GM19035 (cell line): ENCODE results near the gene ANXA10.
A peak's percentile ranks its signal among the peaks of the same experiment; 100 is the strongest.
"Not testable (repeated sequence)": the region's sequence is repeated elsewhere in the genome, so short reads cannot be mapped to it uniquely, and the experiment has no call there.

ENCODE experiments used
- ATAC-seq: cut with Tn5 transposase; IDR thresholded peaks from one replicate; pipeline ENCODE4 v1.9.1; 2021; ENCODE audit not compliant: unreplicated experiment

Gene ANXA10

GRCh38 chr4:168118116-168118655 lies 25.8 kb downstream of the ANXA10 start:
- ATAC-seq = no peak

DNA sequence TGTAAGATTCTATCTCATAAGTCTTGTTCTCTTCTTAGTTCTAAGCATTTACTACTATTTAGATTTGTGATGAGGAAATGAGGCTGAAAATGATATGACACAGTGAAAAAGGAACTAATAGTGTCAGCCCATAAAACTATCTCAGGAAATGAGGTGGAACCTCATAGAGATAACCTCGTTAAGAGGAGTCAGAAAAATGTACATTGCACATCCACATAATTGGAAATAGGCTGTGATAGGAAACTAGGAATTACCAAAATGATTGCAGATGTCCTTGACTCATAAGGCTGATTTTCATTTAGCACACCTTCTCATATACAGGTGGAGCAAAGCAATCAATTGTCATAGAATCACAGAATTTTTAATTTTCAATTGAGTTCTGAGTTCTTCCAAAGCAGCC lies 26.8 kb downstream of the ANXA10 start:
- ATAC-seq = no peak

- no peak for ATAC-seq
Observed at GRCh38 chr4:168119890-168120289, 27.6 kb downstream of the ANXA10 start.

- no peak for ATAC-seq
Observed at GRCh38 chr4:168120811-168121210, 28.5 kb downstream of the ANXA10 start.

GRCh38 chr4:168124008-168124641 lies 31.8 kb downstream of the ANXA10 start:
- no peak for ATAC-seq

DNA sequence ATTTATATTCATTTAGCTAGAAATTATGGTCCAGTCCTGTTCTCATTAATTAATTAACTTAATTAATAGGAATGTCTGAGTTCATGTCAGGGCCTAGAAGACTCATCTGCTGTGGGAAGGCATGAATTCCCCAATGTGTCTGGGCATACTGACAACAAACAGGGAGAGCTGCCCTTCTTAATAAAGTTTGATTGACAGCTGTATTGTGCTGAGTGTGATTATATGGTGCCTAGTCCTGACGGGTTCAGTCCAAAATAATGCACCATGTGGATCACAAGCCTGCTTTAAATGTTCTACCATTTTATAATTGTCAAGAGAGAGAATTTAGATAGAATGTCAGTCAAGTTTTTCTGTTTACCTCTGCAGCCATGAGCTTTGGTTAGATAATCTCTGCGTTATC lies 34.6 kb downstream of the ANXA10 start:
- no peak for ATAC-seq

- no peak for ATAC-seq
Observed at GRCh38 chr4:168128601-168129000, 36.3 kb downstream of the ANXA10 start.

DNA sequence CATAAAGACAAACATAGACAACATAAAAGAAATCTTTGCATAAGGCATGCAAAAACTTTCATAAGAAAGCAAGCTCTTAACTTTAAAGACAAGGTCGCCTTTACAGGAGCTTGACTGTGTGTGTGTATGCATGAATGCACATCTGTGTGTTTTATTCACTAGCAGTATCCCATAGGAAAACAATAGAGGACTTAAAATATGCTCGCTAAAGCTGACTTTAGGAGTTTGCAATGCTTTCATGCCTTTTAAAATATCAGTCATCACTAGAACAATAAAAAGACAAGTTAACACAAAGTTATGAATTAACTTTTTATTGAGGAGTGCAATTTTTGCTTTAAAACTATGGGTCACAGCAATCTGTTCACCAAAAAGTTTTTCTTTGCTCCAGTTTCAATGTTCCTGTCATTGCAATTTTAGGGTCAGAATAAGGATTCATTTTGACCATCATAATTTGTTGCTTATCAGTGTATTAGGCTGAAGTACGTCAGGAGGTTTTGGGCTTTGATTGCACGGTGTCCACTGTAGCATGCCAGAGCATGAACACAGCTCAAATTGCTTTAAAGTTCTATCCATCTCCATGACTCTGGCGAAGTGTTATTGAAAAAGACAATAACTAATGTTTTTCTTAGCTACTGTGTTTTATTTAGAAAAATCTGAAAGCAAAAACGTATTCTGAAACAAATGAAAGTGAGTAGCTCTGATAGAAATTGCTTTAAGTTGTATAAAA lies 36.9 kb downstream of the ANXA10 start:
- ATAC-seq = no peak

DNA sequence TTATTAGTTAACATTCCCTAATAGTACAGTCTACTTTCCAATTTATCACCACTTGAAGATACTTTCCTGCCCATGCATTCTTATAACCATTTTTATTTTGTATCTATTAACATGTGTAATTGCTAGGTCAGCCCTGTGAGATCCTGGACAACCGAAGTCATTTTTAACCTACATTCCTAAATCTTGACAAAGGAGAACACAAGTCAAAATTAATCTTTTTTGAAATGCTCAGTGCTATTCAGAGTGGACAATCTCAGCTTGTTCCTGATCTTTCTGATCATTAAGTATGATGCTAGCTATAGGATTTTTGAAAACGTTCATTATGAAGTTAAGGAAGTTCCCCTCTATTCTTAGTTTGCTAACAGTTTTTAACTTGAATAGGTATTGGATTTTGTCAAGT lies 37.5 kb downstream of the ANXA10 start:
- ATAC-seq = no peak

DNA sequence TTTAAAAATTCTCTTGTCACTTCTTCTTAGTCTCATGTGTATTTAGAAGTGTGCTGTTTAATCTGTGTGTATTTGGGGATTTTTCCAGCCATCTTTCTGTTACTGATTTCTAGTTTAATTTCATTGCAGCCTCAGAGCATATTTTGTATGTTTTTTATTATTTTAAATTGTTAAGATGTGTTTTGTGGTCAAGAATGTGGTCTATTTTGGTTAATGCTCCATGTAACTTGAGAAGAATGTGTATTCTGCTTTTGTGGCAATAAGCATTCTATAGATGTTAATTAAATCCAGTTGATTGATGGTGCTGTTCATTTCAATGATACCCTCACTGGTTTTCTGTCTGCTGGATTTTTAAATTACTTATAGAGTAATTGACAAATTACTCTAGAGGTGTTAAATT lies 38.9 kb downstream of the ANXA10 start:
- ATAC-seq = no peak

DNA sequence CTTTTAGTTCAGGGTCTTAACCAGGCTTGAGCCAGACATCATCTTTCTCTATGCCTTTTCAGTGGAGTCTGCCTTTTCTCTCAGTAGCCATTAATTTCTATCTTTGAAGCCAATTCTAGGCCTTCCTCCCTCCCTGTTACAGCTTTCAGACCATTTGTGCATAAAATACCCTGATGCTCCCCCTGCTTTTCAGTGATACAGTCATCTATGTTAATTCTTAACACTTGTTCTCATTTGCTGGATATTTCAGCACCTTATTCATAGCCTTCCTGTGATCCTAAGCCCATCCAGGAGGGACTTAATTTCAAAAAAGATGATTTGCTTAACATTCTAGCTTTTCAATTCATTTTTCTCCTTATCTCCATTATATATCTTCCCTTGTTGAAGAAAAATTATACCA lies 42.3 kb downstream of the ANXA10 start:
- no peak for ATAC-seq

DNA sequence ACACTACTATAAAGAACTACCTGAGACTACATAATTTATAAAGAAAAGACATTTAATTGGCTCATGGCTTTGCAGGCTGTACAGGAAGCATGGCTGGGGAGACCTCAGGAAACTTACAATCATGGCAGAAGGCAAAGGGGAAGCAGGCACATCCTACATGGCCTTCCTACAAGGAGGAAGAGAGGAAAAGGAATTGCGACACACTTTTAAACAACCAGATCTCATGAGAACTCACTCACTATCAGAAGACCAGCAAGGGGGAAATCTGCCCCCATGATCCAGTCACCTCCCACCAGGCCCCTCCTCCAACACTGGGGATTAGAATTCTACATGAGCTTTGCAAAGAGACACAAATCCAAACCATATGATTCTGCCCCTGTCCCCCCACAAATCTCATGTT lies 43.5 kb downstream of the ANXA10 start:
- not testable (repeated sequence) for ATAC-seq

DNA sequence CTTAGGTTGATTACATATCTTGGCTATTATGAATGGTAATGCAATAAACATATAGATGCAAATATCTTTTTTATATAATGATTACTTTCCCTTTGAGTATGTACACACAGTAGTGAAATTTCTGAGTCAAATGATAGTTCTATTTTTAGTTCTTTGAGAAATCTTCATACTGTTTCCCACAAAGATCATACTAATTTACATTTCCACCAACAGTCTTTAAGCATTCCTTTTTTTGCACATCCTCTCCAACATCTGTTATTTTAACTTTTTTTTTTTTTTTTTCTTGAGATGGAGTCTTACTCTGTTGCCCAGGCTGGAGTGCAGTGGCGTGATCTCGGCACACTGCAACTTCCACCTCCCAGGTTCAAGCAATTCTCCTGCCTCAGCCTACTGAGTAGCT lies 45.4 kb downstream of the ANXA10 start:
- not testable (repeated sequence) for ATAC-seq

DNA sequence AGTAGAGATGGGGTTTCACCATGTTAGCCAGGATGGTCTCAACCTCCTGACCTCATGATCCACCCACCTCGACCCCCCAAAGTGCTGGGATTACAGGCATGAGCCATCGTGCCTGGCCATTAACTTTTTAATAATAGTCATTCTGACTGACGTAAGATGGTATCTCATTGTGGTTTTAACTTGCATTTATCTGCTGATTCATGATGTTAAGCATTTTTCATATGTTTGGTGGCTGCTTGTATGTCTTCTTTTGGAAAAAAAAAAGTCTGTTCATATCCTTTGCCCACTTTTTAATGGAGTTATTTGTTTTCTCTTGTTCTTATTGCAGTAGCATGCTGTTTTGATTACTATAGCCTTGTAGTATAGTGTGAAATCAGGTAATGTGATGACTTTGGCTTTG lies 45.8 kb downstream of the ANXA10 start:
- no peak for ATAC-seq

GRCh38 chr4:168139336-168139735 lies 47.0 kb downstream of the ANXA10 start:
- no peak for ATAC-seq

DNA sequence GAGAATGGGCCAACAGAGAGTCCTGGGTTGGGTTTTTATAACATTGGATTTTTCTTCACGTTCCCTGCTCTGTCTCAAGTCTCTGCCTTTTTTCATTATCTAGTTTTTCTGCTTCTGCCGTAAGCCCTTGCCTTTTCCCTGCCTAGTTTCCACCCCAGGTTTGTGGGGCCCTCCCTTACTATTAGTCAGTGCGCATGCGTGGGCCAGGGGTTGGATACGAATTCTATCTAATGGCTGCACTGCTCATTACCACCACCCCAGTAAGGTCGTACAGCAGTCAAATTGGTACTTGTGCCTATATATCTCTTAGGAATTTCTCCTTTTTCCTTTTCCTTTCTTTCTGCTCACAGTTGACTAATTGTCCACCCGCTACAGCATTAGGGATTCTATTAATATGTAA lies 49.4 kb downstream of the ANXA10 start:
- ATAC-seq = no peak

GRCh38 chr4:168143601-168144000 lies 51.3 kb downstream of the ANXA10 start:
- no peak for ATAC-seq

GRCh38 chr4:168150420-168151050 lies 58.2 kb downstream of the ANXA10 start:
- ATAC-seq = no peak

DNA sequence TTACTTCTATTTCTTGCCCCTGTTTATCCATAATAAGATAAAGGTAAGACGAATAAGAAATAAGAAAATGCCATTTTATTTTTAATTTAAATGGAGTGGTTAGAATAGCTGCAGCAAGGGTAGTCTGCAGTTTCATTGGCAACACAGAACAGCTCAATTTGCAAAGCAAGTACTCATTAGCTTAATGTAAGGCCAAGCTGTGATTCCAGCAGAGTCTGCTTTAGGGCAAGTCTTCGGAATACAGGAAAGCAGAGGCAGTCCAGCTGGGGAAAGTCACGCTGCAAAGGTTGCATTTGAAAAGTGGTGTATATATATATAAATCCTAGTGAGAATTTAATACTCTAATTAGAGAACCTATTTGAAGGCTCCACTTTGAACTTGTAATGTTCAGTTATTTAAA lies 59.0 kb downstream of the ANXA10 start:
- no peak for ATAC-seq

GRCh38 chr4:168152837-168153500 lies 60.6 kb downstream of the ANXA10 start:
- peak; percentile 30 for ATAC-seq

DNA sequence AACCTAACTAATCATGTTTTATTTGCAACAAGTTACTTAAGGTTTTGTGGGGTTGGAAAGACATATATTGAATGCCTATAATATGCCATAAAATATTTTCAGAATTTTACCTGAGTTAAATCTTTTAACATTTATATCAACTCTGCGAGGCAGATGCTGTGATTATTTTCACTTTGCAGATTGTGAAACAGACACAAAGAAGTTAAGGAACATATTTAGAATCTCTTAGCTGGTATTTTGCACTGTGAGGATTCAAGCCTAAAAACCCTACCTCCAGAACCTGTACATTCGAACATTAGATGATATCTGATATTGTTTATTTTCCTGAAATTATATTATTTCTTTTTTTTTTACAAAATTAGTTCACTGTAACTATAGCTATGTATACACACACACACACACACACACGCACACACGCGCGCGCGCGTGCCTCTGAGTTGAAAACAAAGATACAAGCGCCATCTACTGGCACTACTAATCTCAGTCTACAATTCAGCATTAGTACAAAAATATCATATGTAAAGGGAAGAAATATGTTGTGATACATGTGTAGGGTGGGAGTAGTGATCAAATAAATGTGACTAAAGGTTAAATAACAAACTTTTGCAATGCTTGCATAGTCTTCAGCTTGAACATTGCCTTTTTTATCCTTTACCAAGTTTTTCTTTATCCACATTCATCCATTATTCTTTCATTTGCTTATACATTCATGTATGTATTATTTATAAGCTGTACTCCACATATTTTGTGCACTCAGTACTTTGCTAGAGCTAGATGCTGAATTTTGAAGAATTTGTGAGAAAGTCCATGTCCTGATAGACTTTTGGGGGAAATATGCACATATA lies 61.5 kb downstream of the ANXA10 start:
- peak; percentile 88 for ATAC-seq
